DOHH2 (cell line): ENCODE data around the gene REG3A.

Experiments used
- CTCF ChIP-seq: fragments of 200-600 bp; sonication (generic); IDR thresholded peaks from one replicate; pipeline ENCODE4 v1.5.1; 2014; ENCODE audit warnings: antibody characterized with exemption, mild to moderate bottlenecking, low read depth, low read length; ENCODE audit not compliant: poor library complexity, severe bottlenecking
- EZH2phosphoT487 ChIP-seq: fragments of 200-600 bp; sonication (generic); IDR thresholded peaks from 2 replicates; pipeline ENCODE4 v1.6.1; 2017; ENCODE audit warnings: borderline replicate concordance, mild to moderate bottlenecking, antibody characterized with exemption, low read length, moderate library complexity, mixed read lengths

DNA sequence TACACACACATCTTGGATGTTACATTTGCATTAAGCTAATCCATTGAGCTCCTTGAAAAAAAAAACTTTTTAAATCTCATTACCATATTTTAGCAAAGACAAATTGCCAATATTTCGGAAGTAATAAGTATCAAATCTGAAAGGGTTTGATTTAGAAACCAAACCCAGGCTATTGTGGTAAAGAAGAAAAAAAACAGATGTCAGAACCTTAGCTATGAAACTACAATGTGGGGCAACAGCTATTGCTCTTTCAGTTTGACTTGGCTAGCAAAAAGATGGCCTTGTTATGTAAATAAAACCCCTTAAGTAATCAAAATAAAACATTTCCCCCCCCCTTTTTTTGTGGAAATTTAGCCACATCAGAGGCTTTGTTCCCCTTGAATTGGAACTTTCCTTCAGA lies 41.2 kb upstream of the REG3A start:
- TF ChIP-seq CTCF (no peak), EZH2phosphoT487 (no peak)
